HEK293T (cell line): ENCODE results near the gene EDNRB.

Experiments
- BHLHE40 ChIP-seq: fragments of 450-650 bp; IDR thresholded peaks from 2 replicates; pipeline ENCODE4 v1.6.1; 2016; ENCODE audit warnings: mild to moderate bottlenecking, moderate library complexity, borderline replicate concordance
- FOXK2 ChIP-seq: fragments of 450-650 bp; IDR thresholded peaks from 2 replicates; pipeline ENCODE4 v1.6.1; 2016; ENCODE audit warnings: mild to moderate bottlenecking
- ZNF384 ChIP-seq: fragments of 450-650 bp; IDR thresholded peaks from 2 replicates; pipeline ENCODE4 v1.6.1; 2016

DNA sequence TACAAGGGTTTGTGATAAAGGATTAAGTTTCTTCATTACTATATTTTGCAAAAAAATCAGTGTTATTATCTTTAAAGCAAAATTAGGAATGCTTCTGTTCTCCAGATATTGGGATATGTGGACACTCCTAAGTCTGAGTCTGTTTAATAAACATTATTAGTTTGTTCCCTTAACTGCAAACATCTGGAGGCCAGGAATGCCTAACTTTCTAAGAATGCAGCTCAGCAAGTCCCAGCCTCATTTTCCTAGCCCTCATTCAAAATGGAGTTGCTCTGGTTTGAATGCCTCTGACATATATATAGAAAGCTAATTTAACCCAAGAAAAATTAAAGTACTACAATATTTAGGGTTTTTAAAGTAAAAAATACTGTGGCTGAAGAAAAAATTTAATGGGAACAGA, 33.6 kb upstream of the EDNRB start:
- TF ChIP-seq ZNF384 (no peak), BHLHE40 (no peak), FOXK2 (no peak)
